Measurements from ENCODE around the gene MLANA.
"Not testable (repeated sequence)": the region's sequence is repeated elsewhere in the genome, so short reads cannot be mapped to it uniquely, and the experiment has no call there.

Gene MLANA

DNA sequence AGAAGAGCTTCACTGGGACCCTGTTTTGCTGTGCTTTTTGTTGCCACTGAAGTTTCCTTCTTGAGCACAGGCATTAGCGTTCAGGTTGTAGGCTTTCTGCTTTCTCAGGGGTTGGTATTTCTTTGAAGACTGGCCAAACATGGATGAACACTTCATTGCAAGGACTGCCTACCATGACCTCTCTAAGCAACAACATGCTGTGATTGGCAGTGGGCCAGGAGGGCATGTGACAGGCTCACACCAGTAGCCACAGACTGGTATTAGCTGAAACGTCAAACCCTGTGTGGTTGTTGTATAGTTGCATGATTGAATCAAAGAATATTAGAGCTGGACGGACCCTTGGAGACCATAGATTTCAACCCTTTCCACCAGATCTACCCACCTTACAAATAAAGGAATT is 20.0 kb upstream of the MLANA start:
- no peak overlapping the region for H3K9ac ChIP-seq (ENCODE audit: low read depth, low read length)
- H3K4me1 ChIP-seq (ENCODE audit: control insufficient read depth, insufficient read depth, low read length), result no peaks in the 10 kb centered on the region
- H3K4me2 ChIP-seq (ENCODE audit: low read length), result no peak overlapping the region
- no peaks in the 10 kb centered on the region for H3K36me3 ChIP-seq (ENCODE audit: insufficient read depth, low read length)
- no peak overlapping the region for H3K4me3 ChIP-seq (ENCODE audit: low read length)
- H3K9me3 ChIP-seq (replicated peaks; ENCODE audit: low read length), result no peaks in the 10 kb centered on the region
- no peaks in the 10 kb centered on the region for H3K27me3 ChIP-seq (ENCODE audit: control insufficient read depth, insufficient read depth, low read length)

- Histone ChIP-seq H3K27me3 (ENCODE audit: control insufficient read depth, insufficient read depth, low read length) (no peaks in the 10 kb centered on the region), H3K9me3 (replicated peaks; ENCODE audit: low read length) (no peaks in the 10 kb centered on the region), H3K4me2 (ENCODE audit: low read length) (no peak overlapping the region), H3K36me3 (ENCODE audit: insufficient read depth, low read length) (no peaks in the 10 kb centered on the region), H3K4me1 (ENCODE audit: control insufficient read depth, insufficient read depth, low read length) (no peaks in the 10 kb centered on the region), H3K9ac (ENCODE audit: low read depth, low read length) (no peak overlapping the region), H3K4me3 (ENCODE audit: low read length) (no peak overlapping the region)
Observed at GRCh38 chr9:5871785-5872184, 18.9 kb upstream of the MLANA start.

DNA sequence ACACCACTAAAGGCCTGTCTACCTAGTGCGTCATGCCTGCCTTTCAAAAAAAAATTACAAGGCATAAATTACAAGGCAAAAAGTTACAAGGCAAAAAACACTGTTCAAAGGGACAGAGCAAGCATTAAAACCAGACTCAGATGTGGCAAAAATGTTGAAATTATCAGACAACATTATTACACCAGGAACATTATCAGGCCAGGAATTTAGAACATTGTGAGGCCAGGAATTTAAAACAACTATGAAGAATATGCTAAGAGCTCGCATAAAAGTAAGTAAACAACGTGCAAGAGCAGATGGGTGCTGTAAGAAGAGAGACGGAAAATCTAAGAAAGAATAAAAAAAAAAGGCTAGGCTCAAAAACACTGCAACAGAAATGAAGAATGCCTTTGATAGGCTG is 18.2 kb upstream of the MLANA start:
- Histone ChIP-seq H3K9ac (ENCODE audit: low read depth, low read length) (no peak overlapping the region), H3K36me3 (ENCODE audit: insufficient read depth, low read length) (no peaks in the 10 kb centered on the region), H3K9me3 (replicated peaks; ENCODE audit: low read length) (no peaks in the 10 kb centered on the region), H3K27me3 (ENCODE audit: control insufficient read depth, insufficient read depth, low read length) (no peaks in the 10 kb centered on the region), H3K4me3 (ENCODE audit: low read length) (no peak overlapping the region), H3K4me2 (ENCODE audit: low read length) (no peak overlapping the region), H3K4me1 (ENCODE audit: control insufficient read depth, insufficient read depth, low read length) (no peaks in the 10 kb centered on the region)

DNA sequence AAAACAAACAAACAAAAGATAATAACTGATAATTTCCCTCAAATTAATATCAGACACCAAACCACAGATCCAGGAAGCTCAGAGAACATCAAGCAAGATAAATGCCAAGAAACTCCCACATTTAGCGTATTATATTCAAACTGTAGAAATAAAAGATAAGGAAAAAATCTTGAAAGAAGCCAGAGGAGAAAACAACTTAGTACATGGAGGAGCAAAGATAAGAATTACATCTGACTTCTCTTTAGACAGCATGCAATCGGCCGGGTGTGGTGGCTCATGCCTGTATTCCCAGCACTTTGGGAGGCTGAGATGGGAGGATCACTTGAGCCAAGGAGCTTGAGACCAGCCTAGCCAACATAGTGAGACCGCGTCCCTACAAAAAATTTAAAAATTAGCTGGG is 17.2 kb upstream of the MLANA start:
- Histone ChIP-seq H3K27me3 (ENCODE audit: control insufficient read depth, insufficient read depth, low read length) (no peaks in the 10 kb centered on the region), H3K9me3 (replicated peaks; ENCODE audit: low read length) (no peaks in the 10 kb centered on the region), H3K4me3 (ENCODE audit: low read length) (no peak overlapping the region), H3K4me2 (ENCODE audit: low read length) (no peak overlapping the region), H3K9ac (ENCODE audit: low read depth, low read length) (no peak overlapping the region), H3K36me3 (ENCODE audit: insufficient read depth, low read length) (no peaks in the 10 kb centered on the region), H3K4me1 (ENCODE audit: control insufficient read depth, insufficient read depth, low read length) (no peaks in the 10 kb centered on the region)

- no peaks in the 10 kb centered on the region for H3K4me1 ChIP-seq (ENCODE audit: control insufficient read depth, insufficient read depth, low read length)
- H3K9ac ChIP-seq (ENCODE audit: low read depth, low read length), result no peak overlapping the region
- no peaks in the 10 kb centered on the region for H3K9me3 ChIP-seq (replicated peaks; ENCODE audit: low read length)
- H3K4me2 ChIP-seq (ENCODE audit: low read length), result no peak overlapping the region
- H3K4me3 ChIP-seq (ENCODE audit: low read length), result no peak overlapping the region
- no peaks in the 10 kb centered on the region for H3K36me3 ChIP-seq (ENCODE audit: insufficient read depth, low read length)
- H3K27me3 ChIP-seq (ENCODE audit: control insufficient read depth, insufficient read depth, low read length), result no peaks in the 10 kb centered on the region
Observed at GRCh38 chr9:5874048-5874447, 16.6 kb upstream of the MLANA start.

GRCh38 chr9:5876026-5876425 is 14.7 kb upstream of the MLANA start:
- no peak overlapping the region for H3K4me3 ChIP-seq (ENCODE audit: low read length)
- H3K4me1 ChIP-seq (ENCODE audit: control insufficient read depth, insufficient read depth, low read length), result peaks cover 6% of the 10 kb centered on the region
- no peaks in the 10 kb centered on the region for H3K27me3 ChIP-seq (ENCODE audit: control insufficient read depth, insufficient read depth, low read length)
- no peaks in the 10 kb centered on the region for H3K9me3 ChIP-seq (replicated peaks; ENCODE audit: low read length)
- no peaks in the 10 kb centered on the region for H3K36me3 ChIP-seq (ENCODE audit: insufficient read depth, low read length)
- no peak overlapping the region for H3K9ac ChIP-seq (ENCODE audit: low read depth, low read length)
- no peak overlapping the region for H3K4me2 ChIP-seq (ENCODE audit: low read length)

DNA sequence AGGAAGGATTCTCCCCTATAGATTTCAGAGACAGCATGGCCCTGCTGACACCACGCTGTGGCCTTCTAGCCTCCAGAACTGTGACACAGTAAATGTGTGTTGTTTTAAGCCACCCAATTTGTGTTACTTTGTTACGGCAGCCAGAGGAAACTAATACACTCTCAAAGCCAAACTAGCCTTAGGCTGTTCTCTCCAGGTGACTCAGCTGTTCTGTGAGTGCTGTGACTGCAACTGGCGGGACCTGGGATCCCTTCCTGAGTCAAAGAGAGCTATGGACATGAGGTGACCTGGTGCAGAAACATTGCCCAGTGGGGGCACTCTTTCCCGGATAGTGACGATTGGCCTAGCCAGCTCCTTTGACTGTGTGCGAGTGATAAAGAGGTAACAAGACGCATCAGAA is 14.0 kb upstream of the MLANA start:
- no peak overlapping the region for H3K4me3 ChIP-seq (ENCODE audit: low read length)
- peaks cover 6% of the 10 kb centered on the region for H3K4me1 ChIP-seq (ENCODE audit: control insufficient read depth, insufficient read depth, low read length)
- H3K36me3 ChIP-seq (ENCODE audit: insufficient read depth, low read length), result no peaks in the 10 kb centered on the region
- no peaks in the 10 kb centered on the region for H3K9me3 ChIP-seq (replicated peaks; ENCODE audit: low read length)
- no peak overlapping the region for H3K9ac ChIP-seq (ENCODE audit: low read depth, low read length)
- H3K4me2 ChIP-seq (ENCODE audit: low read length), result no peak overlapping the region
- H3K27me3 ChIP-seq (ENCODE audit: control insufficient read depth, insufficient read depth, low read length), result no peaks in the 10 kb centered on the region

- Histone ChIP-seq H3K36me3 (ENCODE audit: insufficient read depth, low read length) (no peaks in the 10 kb centered on the region), H3K9ac (ENCODE audit: low read depth, low read length) (no peak overlapping the region), H3K4me3 (ENCODE audit: low read length) (no peak overlapping the region), H3K27me3 (ENCODE audit: control insufficient read depth, insufficient read depth, low read length) (no peaks in the 10 kb centered on the region), H3K4me2 (ENCODE audit: low read length) (no peak overlapping the region), H3K4me1 (ENCODE audit: control insufficient read depth, insufficient read depth, low read length) (peaks cover 6% of the 10 kb centered on the region), H3K9me3 (replicated peaks; ENCODE audit: low read length) (no peaks in the 10 kb centered on the region)
Observed at GRCh38 chr9:5879419-5880181, 11.1 kb upstream of the MLANA start.

DNA sequence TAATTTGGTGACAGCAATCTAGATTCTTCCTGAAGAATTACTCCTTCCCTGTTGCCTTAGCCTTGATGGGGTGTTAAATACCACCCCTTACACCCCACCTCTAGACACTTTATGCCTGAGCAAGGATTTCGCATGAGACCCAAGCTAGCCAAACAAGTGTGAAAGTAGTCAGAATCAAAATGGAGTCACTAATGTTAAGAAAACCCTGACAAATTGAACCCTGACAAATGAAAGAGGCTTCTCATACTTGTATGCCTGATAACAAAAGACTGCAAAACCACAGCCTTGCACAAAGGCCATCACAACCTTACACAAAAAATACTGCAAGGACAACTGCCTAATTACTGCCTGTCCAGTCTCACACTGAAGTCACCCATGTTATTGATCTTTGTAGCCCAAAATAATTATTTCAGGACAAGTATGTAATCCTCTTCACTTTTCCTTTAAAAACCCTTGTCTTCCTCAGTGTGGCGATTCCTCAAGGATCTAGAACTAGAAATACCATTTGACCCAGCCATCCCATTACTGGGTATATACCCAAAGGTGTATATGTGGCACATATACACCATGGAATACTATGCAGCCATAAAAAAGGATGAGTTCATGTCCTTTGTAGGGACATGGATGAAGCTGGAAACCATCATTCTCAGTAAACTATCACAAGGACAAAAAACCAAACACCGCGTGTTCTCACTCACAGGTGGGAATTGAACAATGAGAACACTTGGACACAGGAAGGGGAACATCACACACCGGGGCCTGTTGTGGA is 8.3 kb upstream of the MLANA start:
- not testable (repeated sequence) for H3K4me3 ChIP-seq (ENCODE audit: low read length); H3K27me3 ChIP-seq (ENCODE audit: control insufficient read depth, insufficient read depth, low read length); H3K4me2 ChIP-seq (ENCODE audit: low read length); H3K9ac ChIP-seq (ENCODE audit: low read depth, low read length); H3K9me3 ChIP-seq (replicated peaks; ENCODE audit: low read length); H3K4me1 ChIP-seq (ENCODE audit: control insufficient read depth, insufficient read depth, low read length); H3K36me3 ChIP-seq (ENCODE audit: insufficient read depth, low read length)

DNA sequence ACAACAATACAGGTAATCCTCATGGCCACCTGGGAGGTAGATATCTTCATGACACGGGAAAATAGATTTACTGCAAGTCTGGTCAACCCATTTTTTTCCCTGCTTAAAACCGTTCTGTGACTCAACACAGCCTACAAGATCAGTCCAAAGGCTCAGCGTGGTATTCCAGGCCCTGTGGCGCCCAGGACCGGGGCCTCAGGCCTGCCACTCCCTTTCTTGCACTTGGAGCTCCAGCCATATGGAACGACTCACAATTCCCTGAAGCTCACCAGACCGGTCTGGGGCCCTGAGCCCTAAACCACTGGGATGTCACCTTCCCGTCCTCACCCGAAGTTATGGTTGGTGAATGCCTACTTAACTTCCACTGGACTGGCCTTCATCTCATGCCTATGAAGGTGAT is 6.5 kb upstream of the MLANA start:
- peaks cover 6% of the 10 kb centered on the region for H3K4me1 ChIP-seq (ENCODE audit: control insufficient read depth, insufficient read depth, low read length)
- no peak overlapping the region for H3K4me2 ChIP-seq (ENCODE audit: low read length)
- no peak overlapping the region for H3K9ac ChIP-seq (ENCODE audit: low read depth, low read length)
- H3K36me3 ChIP-seq (ENCODE audit: insufficient read depth, low read length), result no peaks in the 10 kb centered on the region
- no peaks in the 10 kb centered on the region for H3K9me3 ChIP-seq (replicated peaks; ENCODE audit: low read length)
- no peak overlapping the region for H3K4me3 ChIP-seq (ENCODE audit: low read length)
- peaks cover 6% of the 10 kb centered on the region for H3K27me3 ChIP-seq (ENCODE audit: control insufficient read depth, insufficient read depth, low read length)

DNA sequence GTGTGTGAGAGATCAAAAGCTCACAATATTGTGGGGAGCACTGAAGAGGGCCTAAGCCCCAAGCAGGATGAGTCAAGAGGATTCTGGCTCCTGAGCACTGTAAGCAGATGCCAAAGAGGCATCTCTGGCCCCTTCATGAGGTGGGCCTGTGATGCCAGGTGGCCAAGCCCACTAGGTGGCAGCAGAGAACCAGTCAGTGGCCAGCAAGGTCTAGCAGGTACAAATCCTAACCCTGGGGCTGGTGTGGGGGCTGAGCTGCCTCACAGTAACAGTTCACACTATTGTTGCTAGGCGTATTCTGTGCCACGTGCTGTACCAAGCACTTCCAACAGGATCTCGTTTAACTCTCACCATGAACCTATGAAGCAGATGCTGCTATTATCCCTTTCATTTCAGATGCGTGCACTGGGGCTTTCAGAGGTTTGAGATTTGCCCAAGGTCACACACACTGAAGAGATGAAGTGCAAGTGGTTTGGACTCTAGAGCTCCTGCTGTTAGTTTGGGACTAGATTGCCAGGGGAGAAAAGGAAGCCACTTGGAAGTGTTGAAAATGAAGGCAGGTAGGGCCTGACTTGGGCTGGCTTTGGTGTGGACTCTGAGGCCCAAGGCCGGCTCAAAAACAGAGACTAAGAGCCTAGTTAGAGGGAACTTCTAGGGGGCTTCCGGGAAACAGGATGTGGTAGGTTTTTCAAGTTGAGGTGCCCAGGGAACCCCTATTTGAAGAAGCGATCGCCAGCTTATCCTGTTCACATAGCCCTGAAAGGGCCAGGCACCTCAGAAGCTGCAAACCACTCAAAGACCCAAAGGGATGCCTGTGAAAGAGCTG is 4.4 kb upstream of the MLANA start:
- no peak overlapping the region for H3K4me3 ChIP-seq (ENCODE audit: low read length)
- H3K9me3 ChIP-seq (replicated peaks; ENCODE audit: low read length), result no peaks in the 10 kb centered on the region
- H3K4me1 ChIP-seq (ENCODE audit: control insufficient read depth, insufficient read depth, low read length), result no peaks in the 10 kb centered on the region
- no peaks in the 10 kb centered on the region for H3K36me3 ChIP-seq (ENCODE audit: insufficient read depth, low read length)
- H3K4me2 ChIP-seq (ENCODE audit: low read length), result no peak overlapping the region
- peaks cover 6% of the 10 kb centered on the region for H3K27me3 ChIP-seq (ENCODE audit: control insufficient read depth, insufficient read depth, low read length)
- no peak overlapping the region for H3K9ac ChIP-seq (ENCODE audit: low read depth, low read length)

Data from skeletal muscle satellite cell (primary cell).